ENCODE results near the gene PNMT. TPM values are rescaled to one million over a fixed set of nuclear protein-coding genes. Genes with fewer than 3 reads are reported as not detected.

Gene PNMT
- total and polyA plus RNA-seq, 2 of the 8 experiments (the other 6 are each of a cell fraction or from before 2014, with no cell fraction given) = 5.6 to 10.9 TPM

GRCh38 chr17:39700148-39700987, 32.1 kb downstream of the PNMT start (continued):
- 0 out of 2 replicates have a peak, but pooled peaks have one; percentile 38 for TF ChIP-seq PHF8 (conservative IDR thresholded peaks at IDR 0.05; ENCODE audit: low read depth, low read length)
- TF ChIP-seq CHD2 (IDR thresholded peaks at IDR 0.05; ENCODE audit: low read length) = no peak
- no peak for TF ChIP-seq BACH1 (IDR thresholded peaks at IDR 0.05; ENCODE audit: low read length)
- TF ChIP-seq, protein P1, sequence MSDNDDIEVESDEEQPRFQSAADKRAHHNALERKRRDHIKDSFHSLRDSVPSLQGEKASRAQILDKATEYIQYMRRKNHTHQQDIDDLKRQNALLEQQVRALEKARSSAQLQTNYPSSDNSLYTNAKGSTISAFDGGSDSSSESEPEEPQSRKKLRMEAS (IDR thresholded peaks at IDR 0.05) = no peak
- no peak for TF ChIP-seq CBX5 (IDR thresholded peaks at IDR 0.05; ENCODE audit: low read depth, low read length)
- TF ChIP-seq SP1 (IDR thresholded peaks at IDR 0.05; ENCODE audit: low read depth, low read length) = no peak
- no peak for TF ChIP-seq EGR1 (IDR thresholded peaks at IDR 0.05; ENCODE audit: borderline replicate concordance, low read depth, low read length)
- TF ChIP-seq RXRA (IDR thresholded peaks at IDR 0.05; ENCODE audit: insufficient read depth, low read depth, low read length) = no peak
- TF ChIP-seq ASH2L (IDR thresholded peaks at IDR 0.05; ENCODE audit: low read length) = peak; percentile 49
- no peak for TF ChIP-seq RAD21 (IDR thresholded peaks at IDR 0.05 in 1 of 2, conservative IDR thresholded peaks at IDR 0.05 in 1 of 2; ENCODE audit: low read depth in 2 of 2, low read length in 2 of 2)
- no peak for TF ChIP-seq YY1 (IDR thresholded peaks at IDR 0.05; ENCODE audit: low read depth, low read length)
- peak; percentile 16 for TF ChIP-seq TAF7 (optimal IDR thresholded peaks at IDR 0.05; ENCODE audit: borderline replicate concordance, low read depth, low read length)
- TF ChIP-seq TBP (IDR thresholded peaks at IDR 0.05; ENCODE audit: low read depth, low read length) = no peak
- no peak for TF ChIP-seq FOSL1 (IDR thresholded peaks at IDR 0.05; ENCODE audit: insufficient read depth, low read depth, low read length)
- TF ChIP-seq NRF1 (IDR thresholded peaks at IDR 0.05; ENCODE audit: low read depth, low read length) = no peak
- no peak for TF ChIP-seq E2F6 (IDR thresholded peaks at IDR 0.05)
